Endothelial cell of umbilical vein (primary cell): ENCODE results near the gene MOB1A. TPM values are rescaled to one million over a fixed set of nuclear protein-coding genes. Genes with fewer than 3 reads are reported as not detected.
A peak's percentile ranks its signal among the peaks of the same experiment; 100 is the strongest.

Source experiments
- BruUV-seq: library from RNA; stranded (reverse); fragments of 400-500 nt; replicated peaks from 2 replicates; lab custom pipeline; 2021; lab: Mats Ljungman, UMichigan
- CTCF ChIA-PET: fragments of 300-600, 350-600 bp; sonication (Branson Sonifier 250); formaldehyde crosslinking; loops from one replicate; lab custom pipeline; 2021; ENCODE audit warnings: antibody characterized with exemption, inconsistent platforms; lab: Charles Lee
- POLR2A ChIA-PET: fragments of 300-600, 350-600 bp; sonication (Branson Sonifier 250); formaldehyde crosslinking; loops from one replicate; lab custom pipeline; 2021; ENCODE audit warnings: antibody characterized with exemption, inconsistent platforms; lab: Charles Lee
- DNase-seq: peaks from one replicate; pipeline ENCODE4 v3.0.0-alpha.2; 2011; ENCODE audit warnings: low read depth, low spot score
- FAIRE-seq: peaks from 2 replicates; lab custom pipeline; 2011; peaks lifted over from hg19 to GRCh38; lab: Jason Lieb, UNC
- H2AFZ ChIP-seq: 2 replicates; pipeline ENCODE4 v1.6.0; 2012; ENCODE audit warnings: low read depth, low read length, control low read depth, inconsistent platforms
- H3K27ac ChIP-seq: 2 replicates; pipeline ENCODE4 v1.5.1; 2011; ENCODE audit warnings: low read depth, mild to moderate bottlenecking, control low read depth, low read length, moderate library complexity; ENCODE audit not compliant: insufficient read depth
- H3K27me3 ChIP-seq, 2 experiments: 2 replicates each; pipeline versions ENCODE4 v1.6.0 to v1.6.1; 2011; ENCODE audit warnings: low read length in 2 of 2, mixed read lengths in 1 of 2; ENCODE audit not compliant: control insufficient read depth in 2 of 2, insufficient read depth in 2 of 2
- H3K36me3 ChIP-seq, 2 experiments: 2 replicates in 1 of 2; 3 replicates in 1 of 2; pipeline ENCODE4 v1.5.1; 2011; ENCODE audit warnings: low read length in 2 of 2, mild to moderate bottlenecking in 1 of 2, moderate library complexity in 1 of 2; ENCODE audit not compliant: control insufficient read depth in 2 of 2, insufficient read depth in 2 of 2; ENCODE audit errors: extremely low read depth in 1 of 2
- H3K4me1 ChIP-seq: 3 replicates; pipeline ENCODE4 v1.5.1; 2011; ENCODE audit warnings: mild to moderate bottlenecking, low read length; ENCODE audit not compliant: control insufficient read depth, insufficient read depth; ENCODE audit errors: extremely low read depth
- H3K4me2 ChIP-seq: 2 replicates; pipeline ENCODE4 v1.6.1; 2011; ENCODE audit warnings: low read length, control low read depth, mixed read lengths; ENCODE audit not compliant: insufficient read depth
- H3K4me3 ChIP-seq, 3 experiments: fragments of 200-600 bp in 1 of 3; sonication (generic), shearing (Covaris generic) in 1 of 3; replicated peaks in 1 of 3; 2 replicates each; pipeline ENCODE4 v1.5.1; 2011 to 2016; ENCODE audit warnings: control low read depth in 3 of 3, low read length in 3 of 3, mild to moderate bottlenecking in 2 of 3, inconsistent platforms in 1 of 3, low read depth in 1 of 3, moderate library complexity in 1 of 3; ENCODE audit not compliant: insufficient read depth in 1 of 3
- H3K79me2 ChIP-seq: 2 replicates; pipeline ENCODE4 v1.6.0; 2012; ENCODE audit warnings: low read length, inconsistent platforms; ENCODE audit not compliant: control insufficient read depth, insufficient read depth
- H3K9ac ChIP-seq: replicated peaks from 2 replicates; pipeline ENCODE3; 2011; ENCODE audit warnings: low read length, control low read depth; ENCODE audit not compliant: insufficient read depth; ENCODE audit errors: extremely low read depth
- H3K9me1 ChIP-seq: replicated peaks from 3 replicates; pipeline ENCODE4 v1.6.0; 2011; ENCODE audit warnings: mild to moderate bottlenecking, low read length; ENCODE audit not compliant: control insufficient read depth, insufficient read depth; ENCODE audit errors: extremely low read depth
- H3K9me3 ChIP-seq: replicated peaks from 2 replicates; pipeline ENCODE4 v1.5.1; 2012; ENCODE audit warnings: low read length, inconsistent platforms; ENCODE audit not compliant: control insufficient read depth, insufficient read depth
- H4K20me1 ChIP-seq: replicated peaks from 2 replicates; pipeline ENCODE3; 2011; ENCODE audit warnings: mild to moderate bottlenecking, low read length; ENCODE audit not compliant: control insufficient read depth, insufficient read depth; ENCODE audit errors: extremely low read depth
- CTCF ChIP-seq, 2 donors: IDR thresholded peaks; 1 replicate in 1 of 2; 2 replicates in 1 of 2; pipeline ENCODE4 v1.5.1; 2011; ENCODE audit warnings: low read length in 2 of 2, mild to moderate bottlenecking in 2 of 2, moderate library complexity in 2 of 2, control low read depth in 1 of 2, inconsistent platforms in 1 of 2, low read depth in 1 of 2; ENCODE audit not compliant: insufficient read depth in 1 of 2; ENCODE audit errors: extremely low read depth in 1 of 2
- EZH2 ChIP-seq: IDR thresholded peaks from 2 replicates; pipeline ENCODE4 v1.6.1; 2012; ENCODE audit warnings: borderline replicate concordance, low read depth, mild to moderate bottlenecking, moderate library complexity, low read length, inconsistent platforms; ENCODE audit not compliant: severe bottlenecking
- FOS ChIP-seq: IDR thresholded peaks from 2 replicates; pipeline ENCODE4 v1.6.1; 2011; ENCODE audit warnings: mild to moderate bottlenecking, low read length, moderate library complexity, borderline replicate concordance; ENCODE audit not compliant: insufficient read depth
- GATA2 ChIP-seq: IDR thresholded peaks from 2 replicates; pipeline ENCODE4 v1.7.0; 2011; ENCODE audit warnings: low read depth, mild to moderate bottlenecking, moderate library complexity, mixed read lengths, low read length; ENCODE audit not compliant: insufficient read length, insufficient read depth
- JUN ChIP-seq: IDR thresholded peaks from 2 replicates; pipeline ENCODE4 v1.6.1; 2011; ENCODE audit warnings: borderline replicate concordance, low read depth; ENCODE audit not compliant: insufficient read length, insufficient read depth
- MAX ChIP-seq: IDR thresholded peaks from 2 replicates; pipeline ENCODE4 v1.6.1; 2011; ENCODE audit not compliant: insufficient read depth, insufficient read length
- MYC ChIP-seq: IDR thresholded peaks from one replicate; pipeline ENCODE4 v1.6.1; 2011; ENCODE audit warnings: mild to moderate bottlenecking, low read depth, low read length
- POLR2A ChIP-seq: IDR thresholded peaks from 2 replicates; pipeline ENCODE4 v1.6.1; 2012; ENCODE audit warnings: low read depth, mild to moderate bottlenecking, control low read depth, low read length
- POLR2AphosphoS5 ChIP-seq: IDR thresholded peaks from 2 replicates; pipeline ENCODE4 v1.6.1; 2012; ENCODE audit warnings: low read depth, mild to moderate bottlenecking, control low read depth, low read length, moderate library complexity; ENCODE audit not compliant: insufficient read depth
- dilution Hi-C: fragments of 300-500 bp; cut with MboI; formaldehyde crosslinking; loops from one replicate; pipeline ENCODE4 v1.15.0; 2019; ENCODE audit warnings: low sequenced_read_pairs; ENCODE audit not compliant: extremely low pct_ligation_motif_present
- intact Hi-C: fragments of 100-400 bp; cut with micrococcal nuclease; formaldehyde crosslinking; loops from one replicate; pipeline ENCODE4 v1.10.0; 2022
- polyA plus RNA-seq, 4 experiments: library from polyadenylated mRNA; depleted of rRNA in 3 of 4; stranded (reverse) in 3 of 4; unstranded in 1 of 4; fragments of >200 nt; gene quantifications; 2 replicates each; pipeline versions ENCODE4 v1.2.1 to v1.2.3, GENCODE V29; 2011 to 2012; ENCODE audit warnings: missing spikeins in 1 of 4
- total RNA-seq: library from RNA; stranded (reverse); gene quantifications from 2 replicates; pipeline ENCODE4 v1.2.3, GENCODE V29; 2021

Gene MOB1A
- total and polyA plus RNA-seq, 2 donors (not counting 3 experiments of a cell fraction or from before 2014, with no cell fraction given): 25.3 to 112 TPM

GRCh38 chr2:74198023-74198460 is 19.4 kb upstream of the MOB1A start:
- Histone ChIP-seq H3K27ac (peak overlapping the region; percentile 13), H3K27me3 (no peaks in the 10 kb centered on the region), H3K4me3 (peak overlapping the region in 2 of 3 experiments; percentile 80 to 90), H3K4me2 (peak overlapping the region; percentile 95), H3K79me2 (peaks cover 41% of the 10 kb centered on the region), H3K36me3 (no peaks in the 10 kb centered on the region), H3K9me1 (no peaks in the 10 kb centered on the region), H3K9ac (peak overlapping the region; percentile 94), H4K20me1 (no peaks in the 10 kb centered on the region), H3K4me1 (peaks cover 17% of the 10 kb centered on the region), H3K9me3 (no peaks in the 10 kb centered on the region), H2AFZ (peak overlapping the region; percentile 83)
- ChIA-PET CTCF (interaction anchor here (1.1 to 5.1 kb wide), 5 partner anchors 9 to 370 kb away, joined by 3 to 20 read pairs (median 4); partner anchors contain the start of genes MOB1A and STAMBP), POLR2A (interaction anchor here (0.5 to 1.1 kb wide), 3 partner anchors 20 to 370 kb away, joined by 3 to 6 read pairs (median 4); partner anchors contain the start of gene MOB1A)
- TF ChIP-seq CTCF (IDR thresholded peaks at IDR 0.05; ENCODE audit: extremely low read depth in 1 of 2, insufficient read depth in 1 of 2, low read depth in 1 of 2, low read length in 2 of 2) (no peak), GATA2 (no peak), MYC (no peak), MAX (no peak), POLR2A (no peak), POLR2AphosphoS5 (no peak), JUN (no peak), EZH2 (no peak), FOS (no peak)
- no peak for DNase-seq
- dilution Hi-C loops: no loop called here
- BruUV-seq: no TSS peak
- no peak for FAIRE-seq
- intact Hi-C loops: loop anchor here (1.0 to 2.0 kb wide), 2 partner anchors 20 to 49 kb away; partner anchors contain the start of gene MOB1A
